SK-N-SH treated with all-trans-retinoic acid at 6 μM for 48 hours (cell line): ENCODE measurements around the gene MINDY4.

ENCODE experiments used
- CREB5 ChIP-seq: fragments of 250-450 bp; sonication (Bioruptor Pico); IDR thresholded peaks from 2 replicates; pipeline ENCODE4 v1.5.1; 2020; ENCODE audit warnings: low read depth, mild to moderate bottlenecking, moderate library complexity
- OSR1 ChIP-seq: fragments of 250-450 bp; sonication (Bioruptor Pico); IDR thresholded peaks from 2 replicates; pipeline ENCODE4 v1.8.0; 2022; ENCODE audit warnings: moderate library complexity, mild to moderate bottlenecking, inconsistent platforms
- PATZ1 ChIP-seq: fragments of 250-450 bp; sonication (Bioruptor Pico); IDR thresholded peaks from 2 replicates; pipeline ENCODE4 v1.8.0; 2020; ENCODE audit warnings: mild to moderate bottlenecking, moderate library complexity, borderline replicate concordance
- RARB ChIP-seq: fragments of 250-450 bp; sonication (Bioruptor Pico); IDR thresholded peaks from 2 replicates; pipeline ENCODE4 v1.8.0; 2021; ENCODE audit warnings: mild to moderate bottlenecking, moderate library complexity
- ZNF70 ChIP-seq: fragments of 450-650 bp; formaldehyde crosslinking; IDR thresholded peaks from 2 replicates; pipeline ENCODE4 v1.5.0; 2020; ENCODE audit warnings: mild to moderate bottlenecking, moderate library complexity

- TF ChIP-seq RARB (CRISPR knock-in tag) (no peak), CREB5 (CRISPR knock-in tag) (no peak), PATZ1 (CRISPR knock-in tag) (no peak), ZNF70 (CRISPR knock-in tag) (no peak), OSR1 (no peak)
These were observed 7.2 kb downstream of the MINDY4 start for GRCh38 chr7:30778255-30779025.
